ENCODE results near the gene CNNM3.

- TF ChIP-seq, protein P1, sequence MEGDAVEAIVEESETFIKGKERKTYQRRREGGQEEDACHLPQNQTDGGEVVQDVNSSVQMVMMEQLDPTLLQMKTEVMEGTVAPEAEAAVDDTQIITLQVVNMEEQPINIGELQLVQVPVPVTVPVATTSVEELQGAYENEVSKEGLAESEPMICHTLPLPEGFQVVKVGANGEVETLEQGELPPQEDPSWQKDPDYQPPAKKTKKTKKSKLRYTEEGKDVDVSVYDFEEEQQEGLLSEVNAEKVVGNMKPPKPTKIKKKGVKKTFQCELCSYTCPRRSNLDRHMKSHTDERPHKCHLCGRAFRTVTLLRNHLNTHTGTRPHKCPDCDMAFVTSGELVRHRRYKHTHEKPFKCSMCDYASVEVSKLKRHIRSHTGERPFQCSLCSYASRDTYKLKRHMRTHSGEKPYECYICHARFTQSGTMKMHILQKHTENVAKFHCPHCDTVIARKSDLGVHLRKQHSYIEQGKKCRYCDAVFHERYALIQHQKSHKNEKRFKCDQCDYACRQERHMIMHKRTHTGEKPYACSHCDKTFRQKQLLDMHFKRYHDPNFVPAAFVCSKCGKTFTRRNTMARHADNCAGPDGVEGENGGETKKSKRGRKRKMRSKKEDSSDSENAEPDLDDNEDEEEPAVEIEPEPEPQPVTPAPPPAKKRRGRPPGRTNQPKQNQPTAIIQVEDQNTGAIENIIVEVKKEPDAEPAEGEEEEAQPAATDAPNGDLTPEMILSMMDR (IDR thresholded peaks at IDR 0.05; ENCODE audit: low read depth, low read length, missing input control), result no peak
- no peak for TF ChIP-seq GABPA (IDR thresholded peaks at IDR 0.05 in 1 of 2, conservative IDR thresholded peaks at IDR 0.05 in 1 of 2)
- TF ChIP-seq TAF1 (conservative IDR thresholded peaks at IDR 0.05), result no peak
- TF ChIP-seq RXRA (IDR thresholded peaks at IDR 0.05), result no peak
- no peak for TF ChIP-seq YY1 (IDR thresholded peaks at IDR 0.05)
- TF ChIP-seq ATF3 (IDR thresholded peaks at IDR 0.05), result no peak
- TF ChIP-seq EGR1 (IDR thresholded peaks at IDR 0.05; ENCODE audit: low read depth in 2 of 2), result no peak
- TF ChIP-seq, protein P2, sequence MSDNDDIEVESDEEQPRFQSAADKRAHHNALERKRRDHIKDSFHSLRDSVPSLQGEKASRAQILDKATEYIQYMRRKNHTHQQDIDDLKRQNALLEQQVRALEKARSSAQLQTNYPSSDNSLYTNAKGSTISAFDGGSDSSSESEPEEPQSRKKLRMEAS (IDR thresholded peaks at IDR 0.05), result no peak
- TF ChIP-seq, protein P3, sequence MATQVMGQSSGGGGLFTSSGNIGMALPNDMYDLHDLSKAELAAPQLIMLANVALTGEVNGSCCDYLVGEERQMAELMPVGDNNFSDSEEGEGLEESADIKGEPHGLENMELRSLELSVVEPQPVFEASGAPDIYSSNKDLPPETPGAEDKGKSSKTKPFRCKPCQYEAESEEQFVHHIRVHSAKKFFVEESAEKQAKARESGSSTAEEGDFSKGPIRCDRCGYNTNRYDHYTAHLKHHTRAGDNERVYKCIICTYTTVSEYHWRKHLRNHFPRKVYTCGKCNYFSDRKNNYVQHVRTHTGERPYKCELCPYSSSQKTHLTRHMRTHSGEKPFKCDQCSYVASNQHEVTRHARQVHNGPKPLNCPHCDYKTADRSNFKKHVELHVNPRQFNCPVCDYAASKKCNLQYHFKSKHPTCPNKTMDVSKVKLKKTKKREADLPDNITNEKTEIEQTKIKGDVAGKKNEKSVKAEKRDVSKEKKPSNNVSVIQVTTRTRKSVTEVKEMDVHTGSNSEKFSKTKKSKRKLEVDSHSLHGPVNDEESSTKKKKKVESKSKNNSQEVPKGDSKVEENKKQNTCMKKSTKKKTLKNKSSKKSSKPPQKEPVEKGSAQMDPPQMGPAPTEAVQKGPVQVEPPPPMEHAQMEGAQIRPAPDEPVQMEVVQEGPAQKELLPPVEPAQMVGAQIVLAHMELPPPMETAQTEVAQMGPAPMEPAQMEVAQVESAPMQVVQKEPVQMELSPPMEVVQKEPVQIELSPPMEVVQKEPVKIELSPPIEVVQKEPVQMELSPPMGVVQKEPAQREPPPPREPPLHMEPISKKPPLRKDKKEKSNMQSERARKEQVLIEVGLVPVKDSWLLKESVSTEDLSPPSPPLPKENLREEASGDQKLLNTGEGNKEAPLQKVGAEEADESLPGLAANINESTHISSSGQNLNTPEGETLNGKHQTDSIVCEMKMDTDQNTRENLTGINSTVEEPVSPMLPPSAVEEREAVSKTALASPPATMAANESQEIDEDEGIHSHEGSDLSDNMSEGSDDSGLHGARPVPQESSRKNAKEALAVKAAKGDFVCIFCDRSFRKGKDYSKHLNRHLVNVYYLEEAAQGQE (IDR thresholded peaks at IDR 0.05), result no peak
- peak; percentile 39 for TF ChIP-seq SP1 (IDR thresholded peaks at IDR 0.05)
- TF ChIP-seq ZBTB33 (IDR thresholded peaks at IDR 0.05), result no peak
- TF ChIP-seq RAD21 (IDR thresholded peaks at IDR 0.05), result no peak
Observed at GRCh38 chr2:96873651-96874096, 57.6 kb downstream of the CNNM3 start.

Data from liver (tissue), 3 donors.